Hepatocyte (in vitro differentiated cells): Measurements from ENCODE around the gene PHOX2B.

Experiments
- EZH2 ChIP-seq: fragments of 200-600 bp; sonication (generic); IDR thresholded peaks from 2 replicates; pipeline ENCODE4 v1.6.1; 2016; ENCODE audit warnings: antibody characterized with exemption, mild to moderate bottlenecking, borderline replicate concordance
- EZH2phosphoT487 ChIP-seq: fragments of 200-600 bp; sonication (generic); IDR thresholded peaks from one replicate; pipeline ENCODE4 v1.6.1; 2018; ENCODE audit warnings: antibody characterized with exemption, mild to moderate bottlenecking, low read depth, moderate library complexity; ENCODE audit not compliant: unreplicated experiment, severe bottlenecking
- TF ChIP-seq, protein P1 (sequence below): fragments of 200-600 bp; sonication (generic); IDR thresholded peaks from 2 replicates; pipeline ENCODE4 v1.5.1; 2016; ENCODE audit warnings: antibody characterized with exemption, mild to moderate bottlenecking; ENCODE audit not compliant: poor library complexity

DNA sequence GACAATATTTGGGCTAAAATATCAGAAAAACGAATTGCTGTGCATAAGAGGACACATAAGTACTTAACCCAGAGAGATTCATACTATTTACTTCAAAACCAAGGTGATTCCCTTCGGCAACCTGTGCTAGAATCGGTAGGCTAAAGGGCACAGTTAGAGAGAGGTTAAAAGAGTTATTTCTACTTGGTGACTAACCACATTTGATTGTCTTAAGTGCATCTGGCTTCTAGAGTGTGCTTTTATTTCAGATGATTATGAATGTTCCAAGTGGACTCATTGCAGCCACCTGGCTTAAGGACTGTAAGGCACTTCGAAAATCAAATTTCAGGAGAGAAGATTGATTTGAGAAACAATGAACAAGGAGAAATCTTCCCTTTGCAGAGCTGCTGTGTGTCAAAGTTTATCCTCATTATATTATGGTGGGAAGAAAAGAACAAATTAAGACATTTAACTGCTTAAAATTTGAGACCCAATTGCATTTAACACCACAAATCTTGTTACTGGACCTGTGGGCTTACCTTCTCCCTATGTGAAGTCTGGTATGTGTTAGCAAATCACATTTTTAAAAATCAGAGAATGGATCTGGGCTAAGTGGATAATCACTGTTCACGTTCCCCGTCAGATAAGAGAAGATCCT is 34.0 kb downstream of the PHOX2B start:
- no peak for TF ChIP-seq EZH2phosphoT487
- TF ChIP-seq, protein P1, sequence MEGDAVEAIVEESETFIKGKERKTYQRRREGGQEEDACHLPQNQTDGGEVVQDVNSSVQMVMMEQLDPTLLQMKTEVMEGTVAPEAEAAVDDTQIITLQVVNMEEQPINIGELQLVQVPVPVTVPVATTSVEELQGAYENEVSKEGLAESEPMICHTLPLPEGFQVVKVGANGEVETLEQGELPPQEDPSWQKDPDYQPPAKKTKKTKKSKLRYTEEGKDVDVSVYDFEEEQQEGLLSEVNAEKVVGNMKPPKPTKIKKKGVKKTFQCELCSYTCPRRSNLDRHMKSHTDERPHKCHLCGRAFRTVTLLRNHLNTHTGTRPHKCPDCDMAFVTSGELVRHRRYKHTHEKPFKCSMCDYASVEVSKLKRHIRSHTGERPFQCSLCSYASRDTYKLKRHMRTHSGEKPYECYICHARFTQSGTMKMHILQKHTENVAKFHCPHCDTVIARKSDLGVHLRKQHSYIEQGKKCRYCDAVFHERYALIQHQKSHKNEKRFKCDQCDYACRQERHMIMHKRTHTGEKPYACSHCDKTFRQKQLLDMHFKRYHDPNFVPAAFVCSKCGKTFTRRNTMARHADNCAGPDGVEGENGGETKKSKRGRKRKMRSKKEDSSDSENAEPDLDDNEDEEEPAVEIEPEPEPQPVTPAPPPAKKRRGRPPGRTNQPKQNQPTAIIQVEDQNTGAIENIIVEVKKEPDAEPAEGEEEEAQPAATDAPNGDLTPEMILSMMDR: no peak
- no peak for TF ChIP-seq EZH2
